Pancreas (tissue), 10 donors: ENCODE data around the gene DUOXA1. TPM values are rescaled to one million over a fixed set of nuclear protein-coding genes. Genes with fewer than 3 reads are reported as not detected.
"Not testable (repeated sequence)": the region's sequence is repeated elsewhere in the genome, so short reads cannot be mapped to it uniquely, and the experiment has no call there.

Source experiments
- ATAC-seq, 4 donors: fragments of 200-7000 bp; cut with Tn5 transposase; one replicate each; pipeline versions ENCODE4 v1.8.0 to v1.9.1; 2020; ENCODE audit warnings: mild to moderate bottlenecking in 4 of 4, moderate library complexity in 4 of 4
- DNase-seq, 6 donors: peaks; one replicate each; pipeline ENCODE4 v3.0.0-alpha.2; 2020
- FAIRE-seq: peaks from 2 replicates; lab custom pipeline; 2012; peaks lifted over from hg19 to GRCh38; lab: Jason Lieb, UNC
- H3K27ac ChIP-seq, 4 donors: fragments of 200-600 bp; sonication (generic); 1 replicate in 3 of 4; 2 replicates in 1 of 4; pipeline versions ENCODE4 v1.5.0 to v1.8.0; 2020
- H3K27me3 ChIP-seq, 4 donors: fragments of 200-600 bp; one replicate each; pipeline ENCODE4 v1.8.0; 2021
- H3K36me3 ChIP-seq, 3 donors: fragments of 200-600 bp; sonication (generic) in 1 of 3; one replicate each; pipeline versions ENCODE4 v1.5.0 to v1.8.0; 2020 to 2021
- H3K4me1 ChIP-seq, 3 donors: fragments of 200-600 bp; one replicate each; pipeline ENCODE4 v1.8.0; 2021
- H3K4me3 ChIP-seq, 4 donors: fragments of 200-600 bp; sonication (generic) in 2 of 4; one replicate each; pipeline versions ENCODE4 v1.5.0 to v1.8.0; 2020 to 2021
- H3K9me3 ChIP-seq, 4 donors: fragments of 200-600 bp; one replicate each; pipeline ENCODE4 v1.8.0; 2021
- CTCF ChIP-seq, 4 donors: fragments of 200-600 bp; sonication (generic) in 3 of 4; IDR thresholded peaks; one replicate each; pipeline versions ENCODE4 v1.5.0 to v1.8.0; 2021; ENCODE audit warnings: antibody characterized with exemption in 4 of 4
- WGBS, 2 donors: extraction: QIAGEN DNeasy Blood & Tissue Kit; methylation state at CpG; one replicate each; pipeline ENCODE4 v1.1.7; 2013; 5-methylcytosine and 5-hydroxymethylcytosine counted together
- intact Hi-C, 3 donors: fragments of 100-400 bp; cut with DNase I; formaldehyde crosslinking; loops; one replicate each; pipeline versions ENCODE4 v1.11.1 to v1.14.2; 2022
- polyA plus RNA-seq, 2 donors: library from polyadenylated mRNA; stranded (reverse); fragments of 200-250 nt; gene quantifications; one replicate each; pipeline ENCODE4 v1.2.3, GENCODE V29; 2013
- total RNA-seq, 6 donors: library from RNA; stranded (reverse); fragmentation: NEBNext Ultra II Directional in 4 of 6; extraction: Animal tissue kit (Norgen Biotek cat#: 25700) in 4 of 6; gene quantifications; one replicate each; pipeline versions ENCODE4 v1.2.1 to v1.2.4, GENCODE V29; 2021 to 2023
- donor health status: healthy with polysubstance abuse.
- donor health status: DM: no; HTN: no; CAD: no; lungs with moderate emphysema.
- donor health status: DM: no; HTN: no; CAD: no.
- donor health status: control.
- donor health status: control.
- donor health status: Bipolar disorder and iron deficiency.
- donor health status: DM: yes; HTN: yes; CAD: no.
- donor health status: DM: no; HTN: no; CAD: no.
- donor health status: DM: no; HTN: no; CAD: no.
- donor health status: DM: yes; HTN: yes; CAD: no.

Gene DUOXA1
- total and polyA plus RNA-seq, 8 donors: 0.11 to 0.22 (median 0.17) TPM; not detected in 3

- 55 to 67% methylated on average over 3 of the region's 3 CpGs for WGBS, 2 donors
Measured at GRCh38 chr15:45084163-45084562, 45.5 kb downstream of the DUOXA1 start.

GRCh38 chr15:45083223-45083622 is 46.5 kb downstream of the DUOXA1 start:
- Histone ChIP-seq H3K4me3 (no peak overlapping the region), H3K27ac (peak overlapping the region in 1 of 4 donors; percentile 19), H3K27me3 (no peaks in the 10 kb centered on the region), H3K9me3 (no peaks in the 10 kb centered on the region), H3K36me3 (no peaks in the 10 kb centered on the region), H3K4me1 (peaks cover 0 to 14% (median 7%) of the 10 kb centered on the region in 3 donors)
- ATAC-seq (peak; percentile 36 to 75 (median 62)), FAIRE-seq (no peak), DNase-seq (no peak)
- intact Hi-C loops: no loop called here
- TF ChIP-seq CTCF (IDR thresholded peaks at IDR 0.05): no peak

More at GRCh38 chr15:45084163-45084562, 45.5 kb downstream of the DUOXA1 start:
- H3K4me3 ChIP-seq: no peak overlapping the region
- TF ChIP-seq CTCF (IDR thresholded peaks at IDR 0.05): no peak
- peaks cover 0 to 14% (median 7%) of the 10 kb centered on the region in 3 donors for H3K4me1 ChIP-seq
- intact Hi-C loops: no loop called here
- ATAC-seq (peak in 2 of 4 donors; percentile 28 to 39), DNase-seq (no peak), FAIRE-seq (no peak)
- H3K9me3 ChIP-seq: no peaks in the 10 kb centered on the region
- no peaks in the 10 kb centered on the region for H3K27me3 ChIP-seq
- no peak overlapping the region for H3K27ac ChIP-seq
- H3K36me3 ChIP-seq: no peaks in the 10 kb centered on the region

GRCh38 chr15:45082412-45082811 is 47.3 kb downstream of the DUOXA1 start:
- intact Hi-C loops, H3K27ac ChIP-seq, H3K9me3 ChIP-seq, H3K36me3 ChIP-seq, H3K27me3 ChIP-seq, DNase-seq, FAIRE-seq, ATAC-seq, H3K4me3 ChIP-seq: not testable (repeated sequence)
- peaks cover 0 to 21% (median 7%) of the 10 kb centered on the region in 3 donors for H3K4me1 ChIP-seq
- WGBS, 2 donors: 89 to 95% methylated on average over 10 of the region's 10 CpGs

DNA sequence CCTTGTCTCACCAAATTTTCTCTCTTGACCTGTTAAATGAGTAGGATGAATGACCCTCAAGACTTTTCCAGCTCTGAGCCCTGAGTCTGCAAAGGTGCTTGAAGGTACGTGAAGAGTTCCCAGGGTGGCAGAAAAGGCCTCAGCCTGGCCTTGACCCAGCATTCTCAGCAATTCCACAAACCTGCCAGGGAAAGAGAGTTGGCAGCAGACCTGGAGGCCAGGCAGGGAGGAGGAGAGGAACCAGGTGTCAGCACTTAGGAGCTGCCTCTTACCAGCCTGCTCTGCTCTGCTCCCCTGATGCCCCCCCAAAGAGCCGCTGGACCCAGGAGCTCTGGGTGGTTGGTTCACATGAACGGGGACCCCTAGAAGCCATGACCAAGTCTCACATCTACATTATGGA is 49.1 kb downstream of the DUOXA1 start:
- 81% methylated on average over 2 of the region's 3 CpGs for WGBS, 2 donors
- ATAC-seq (peak in 3 of 4 donors; percentile 36 to 63 (median 57)), DNase-seq (peak in 2 of 6 donors; percentile 9 to 41)
- H3K27me3 ChIP-seq, H3K27ac ChIP-seq, intact Hi-C loops, H3K36me3 ChIP-seq, H3K9me3 ChIP-seq, FAIRE-seq, H3K4me3 ChIP-seq: not testable (repeated sequence)
- peaks cover 0 to 21% (median 7%) of the 10 kb centered on the region in 3 donors for H3K4me1 ChIP-seq

- intact Hi-C loops, H3K4me3 ChIP-seq, H3K9me3 ChIP-seq, H3K27me3 ChIP-seq, DNase-seq, H3K27ac ChIP-seq, FAIRE-seq, H3K36me3 ChIP-seq: not testable (repeated sequence)
- 91 to 94% methylated on average over 5 of the region's 5 CpGs for WGBS, 2 donors
- H3K4me1 ChIP-seq: peaks cover 0 to 21% (median 7%) of the 10 kb centered on the region in 3 donors
- peak in 2 of 4 donors; percentile 7 to 36 for ATAC-seq
Measured at GRCh38 chr15:45079628-45080246, 49.9 kb downstream of the DUOXA1 start.

DNA sequence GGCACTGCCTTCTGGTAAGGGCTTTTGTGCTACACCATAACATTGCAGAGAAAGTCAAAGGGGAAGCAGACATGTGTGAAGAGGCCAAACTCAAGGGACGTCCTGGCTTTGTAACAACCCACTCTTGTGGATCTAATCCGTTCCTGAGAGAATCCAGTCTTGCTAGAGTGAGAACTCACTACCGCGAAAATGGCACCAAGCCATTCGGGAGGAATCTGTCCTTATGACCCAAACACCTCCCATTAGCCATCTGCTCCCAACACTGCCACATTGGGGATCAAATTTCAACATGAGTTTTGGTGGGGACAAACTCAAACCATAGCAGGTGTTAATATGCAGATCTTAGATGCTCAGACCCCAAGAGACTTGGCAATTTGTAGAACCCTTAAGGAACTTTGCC is 50.5 kb downstream of the DUOXA1 start:
- DNase-seq, H3K27ac ChIP-seq, H3K9me3 ChIP-seq, H3K36me3 ChIP-seq, intact Hi-C loops, H3K27me3 ChIP-seq, FAIRE-seq, ATAC-seq, H3K4me3 ChIP-seq: not testable (repeated sequence)
- 74% methylated on average over 5 of the region's 5 CpGs for WGBS, 2 donors
- H3K4me1 ChIP-seq: peaks cover 0 to 21% (median 3%) of the 10 kb centered on the region in 3 donors

DNA sequence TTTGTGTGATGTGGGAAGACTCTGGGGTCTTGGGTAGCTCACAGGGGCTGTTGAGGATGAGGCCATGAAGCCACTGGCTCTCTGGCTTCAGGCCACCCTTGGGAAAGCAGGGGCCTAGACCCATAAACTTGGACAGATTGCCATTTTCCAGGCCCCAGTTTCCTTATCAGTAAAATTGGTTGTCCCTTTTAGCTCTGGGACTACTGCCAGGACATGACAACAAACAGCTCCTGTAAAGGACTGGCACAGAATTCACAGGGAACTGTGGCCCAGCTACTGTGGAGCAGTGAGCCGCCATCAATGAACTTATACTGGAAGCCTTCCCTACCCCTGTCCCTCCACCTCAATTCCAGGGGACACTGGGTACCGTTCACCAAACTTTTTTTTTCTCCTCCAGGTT is 52.3 kb downstream of the DUOXA1 start:
- 30 to 31% methylated on average over 2 of the region's 2 CpGs for WGBS, 2 donors
- FAIRE-seq, H3K4me3 ChIP-seq, H3K36me3 ChIP-seq, H3K9me3 ChIP-seq, H3K27me3 ChIP-seq, intact Hi-C loops: not testable (repeated sequence)
- Histone ChIP-seq H3K4me1 (peaks cover 0 to 11% (median 0%) of the 10 kb centered on the region in 3 donors), H3K27ac (peak overlapping the region in 2 of 4 donors; percentile 64 to 68)
- peak in 3 of 6 donors; percentile 30 to 70 (median 47) for DNase-seq
- ATAC-seq: peak; percentile 63 to 79 (median 72)

- intact Hi-C loops, FAIRE-seq, H3K27ac ChIP-seq, H3K4me1 ChIP-seq, H3K9me3 ChIP-seq, DNase-seq, H3K36me3 ChIP-seq, H3K4me3 ChIP-seq, H3K27me3 ChIP-seq: not testable (repeated sequence)
- ATAC-seq: peak; percentile 32 to 72 (median 64)
- 91 to 100% methylated on average over 1 of the region's 9 CpGs for WGBS, 2 donors
Measured at GRCh38 chr15:45075440-45076320, 54.0 kb downstream of the DUOXA1 start.

- H3K4me3 ChIP-seq, H3K27me3 ChIP-seq, intact Hi-C loops, FAIRE-seq, H3K4me1 ChIP-seq, H3K36me3 ChIP-seq, H3K9me3 ChIP-seq, DNase-seq: not testable (repeated sequence)
- peak overlapping the region in 1 of 4 donors; percentile 47 for H3K27ac ChIP-seq
- peak in 2 of 4 donors; percentile 10 to 26 for ATAC-seq
Measured at GRCh38 chr15:45073602-45074001, 56.1 kb downstream of the DUOXA1 start.

- H3K27ac ChIP-seq: peak overlapping the region in 2 of 4 donors; percentile 64 to 76
- DNase-seq, H3K9me3 ChIP-seq, H3K27me3 ChIP-seq, FAIRE-seq, H3K4me1 ChIP-seq, H3K4me3 ChIP-seq, intact Hi-C loops, H3K36me3 ChIP-seq: not testable (repeated sequence)
- ATAC-seq: peak in 1 of 4 donors; percentile 24
- 84 to 95% methylated on average over 3 to 6 of the region's 6 CpGs for WGBS, 2 donors
Measured at GRCh38 chr15:45069942-45070360, 59.7 kb downstream of the DUOXA1 start.
